Measurements from ENCODE around the gene HLA-B.
A peak's percentile ranks its signal among the peaks of the same experiment; 100 is the strongest.

The HLA-B gene

DNA sequence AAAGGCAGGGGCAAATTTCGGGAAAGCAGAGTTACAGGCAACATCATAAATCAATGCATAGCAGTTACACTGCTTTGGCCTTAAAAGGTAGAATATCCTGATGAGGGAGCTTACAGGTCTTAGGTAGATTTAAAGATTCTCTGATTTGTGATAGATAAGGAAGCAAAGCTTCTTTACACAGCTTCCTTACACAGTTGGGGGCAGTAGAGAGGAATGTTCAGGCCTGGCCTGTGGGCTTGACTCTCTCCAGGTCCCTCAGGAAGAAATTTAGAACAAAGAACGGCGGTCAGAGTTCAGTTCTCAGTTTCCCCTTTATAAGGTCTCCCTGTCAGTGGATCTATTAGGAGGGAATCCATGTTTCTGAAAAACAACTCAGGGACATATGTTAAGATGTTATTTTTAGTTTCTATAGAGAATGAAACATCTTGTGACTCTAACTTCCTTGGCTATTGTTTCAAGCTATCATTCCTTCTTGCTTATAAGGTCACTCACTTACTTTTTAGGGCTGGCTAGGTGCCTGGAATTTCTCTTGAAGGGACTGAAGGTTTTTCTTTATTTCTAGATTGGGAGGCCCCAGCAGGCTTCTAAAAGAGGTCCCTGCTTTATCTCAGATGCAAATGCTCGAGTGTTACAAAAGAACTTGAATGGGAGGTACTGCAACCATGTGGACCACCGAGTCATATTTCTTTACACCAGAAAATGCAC lies 11.8 kb downstream of the HLA-B start:
- TF ChIP-seq, protein P1, sequence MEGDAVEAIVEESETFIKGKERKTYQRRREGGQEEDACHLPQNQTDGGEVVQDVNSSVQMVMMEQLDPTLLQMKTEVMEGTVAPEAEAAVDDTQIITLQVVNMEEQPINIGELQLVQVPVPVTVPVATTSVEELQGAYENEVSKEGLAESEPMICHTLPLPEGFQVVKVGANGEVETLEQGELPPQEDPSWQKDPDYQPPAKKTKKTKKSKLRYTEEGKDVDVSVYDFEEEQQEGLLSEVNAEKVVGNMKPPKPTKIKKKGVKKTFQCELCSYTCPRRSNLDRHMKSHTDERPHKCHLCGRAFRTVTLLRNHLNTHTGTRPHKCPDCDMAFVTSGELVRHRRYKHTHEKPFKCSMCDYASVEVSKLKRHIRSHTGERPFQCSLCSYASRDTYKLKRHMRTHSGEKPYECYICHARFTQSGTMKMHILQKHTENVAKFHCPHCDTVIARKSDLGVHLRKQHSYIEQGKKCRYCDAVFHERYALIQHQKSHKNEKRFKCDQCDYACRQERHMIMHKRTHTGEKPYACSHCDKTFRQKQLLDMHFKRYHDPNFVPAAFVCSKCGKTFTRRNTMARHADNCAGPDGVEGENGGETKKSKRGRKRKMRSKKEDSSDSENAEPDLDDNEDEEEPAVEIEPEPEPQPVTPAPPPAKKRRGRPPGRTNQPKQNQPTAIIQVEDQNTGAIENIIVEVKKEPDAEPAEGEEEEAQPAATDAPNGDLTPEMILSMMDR (IDR thresholded peaks at IDR 0.05; ENCODE audit: insufficient read depth, low read depth, low read length, missing control alignments), result no peak
- DNase-seq (ENCODE audit: low read depth), result no peak
- no peak overlapping the region for H3K4me3 ChIP-seq (ENCODE audit: low read depth, low read length)

DNA sequence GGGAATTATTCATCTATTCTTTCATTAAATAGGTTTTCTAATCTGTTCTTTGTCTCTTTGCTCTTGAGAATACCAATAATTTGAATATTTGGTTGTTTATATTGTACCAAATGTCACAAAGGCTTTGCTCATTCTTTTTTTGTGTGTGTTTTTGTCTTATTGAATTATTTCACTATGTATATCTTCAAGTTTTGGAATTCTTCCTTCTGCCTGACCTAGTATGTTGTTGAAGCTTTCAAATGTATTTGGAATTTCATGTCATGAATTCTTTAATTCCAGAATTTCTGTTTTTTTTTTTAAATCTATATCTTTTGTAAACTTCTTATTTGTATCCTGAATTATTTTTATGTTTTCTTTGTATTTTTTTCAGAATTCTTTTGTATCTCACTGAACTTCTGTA lies 16.8 kb downstream of the HLA-B start:
- TF ChIP-seq, protein P1 (IDR thresholded peaks at IDR 0.05; ENCODE audit: insufficient read depth, low read depth, low read length, missing control alignments), result no peak
- no peak for DNase-seq (ENCODE audit: low read depth)

DNA sequence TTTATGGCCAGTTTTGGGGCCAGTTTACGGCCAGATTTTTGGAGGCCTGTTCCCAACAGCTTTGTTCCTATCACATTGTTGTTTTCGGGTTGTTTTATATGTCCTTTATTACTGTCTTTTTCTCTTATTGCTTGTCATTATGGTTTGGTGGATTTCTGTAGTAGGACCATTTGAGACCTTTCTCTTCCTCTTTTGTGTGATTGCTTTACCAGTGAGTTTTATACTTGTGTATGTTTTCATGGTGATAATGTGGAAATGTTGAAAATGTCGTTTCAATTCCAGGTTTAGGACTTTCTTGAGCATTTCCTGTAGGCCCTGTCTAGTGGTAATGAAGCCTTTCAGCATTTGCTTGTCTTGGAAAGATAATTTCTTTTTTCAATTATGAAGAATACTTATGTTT lies 17.8 kb downstream of the HLA-B start:
- peak; percentile 22 for DNase-seq (ENCODE audit: low read depth)
- TF ChIP-seq, protein P1 (IDR thresholded peaks at IDR 0.05; ENCODE audit: insufficient read depth, low read depth, low read length, missing control alignments), result no peak
- H3K4me3 ChIP-seq (ENCODE audit: low read depth, low read length), result no peak overlapping the region

More for the DNA sequence above, 16.8 kb downstream of the HLA-B start:
- H3K4me3 ChIP-seq (ENCODE audit: low read depth, low read length), result no peak overlapping the region

DNA sequence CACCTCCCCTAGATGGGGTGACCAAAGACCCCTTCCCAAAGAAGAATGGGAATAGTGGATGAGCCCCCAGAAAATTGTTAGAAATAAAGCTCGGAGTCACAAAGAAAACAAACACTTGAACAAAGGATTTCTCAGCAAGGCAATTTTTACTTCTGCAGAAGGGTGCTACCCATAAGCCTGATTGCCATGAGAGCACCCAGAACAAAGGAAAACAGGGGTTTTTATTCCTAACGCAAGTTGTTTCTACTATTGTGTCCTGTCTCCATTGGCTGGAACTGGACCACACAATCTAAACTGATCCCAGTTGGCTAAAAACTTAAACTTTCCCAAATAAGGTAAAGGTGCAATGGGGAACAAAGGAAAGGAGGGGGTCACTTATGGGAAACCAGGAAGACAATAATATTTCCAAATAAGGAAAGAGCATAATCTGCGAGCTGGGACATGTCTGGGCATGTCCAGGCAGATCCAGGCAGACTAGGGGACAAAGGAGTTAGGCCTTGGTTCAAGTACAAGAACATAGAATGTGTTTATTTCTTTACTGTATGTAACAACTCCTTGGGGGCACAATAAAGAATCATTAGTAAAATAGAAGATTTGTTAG lies 20.0 kb downstream of the HLA-B start:
- no peak overlapping the region for H3K4me3 ChIP-seq (ENCODE audit: low read depth, low read length)
- TF ChIP-seq, protein P1 (IDR thresholded peaks at IDR 0.05; ENCODE audit: insufficient read depth, low read depth, low read length, missing control alignments), result no peak
- DNase-seq (ENCODE audit: low read depth), result no peak

DNA sequence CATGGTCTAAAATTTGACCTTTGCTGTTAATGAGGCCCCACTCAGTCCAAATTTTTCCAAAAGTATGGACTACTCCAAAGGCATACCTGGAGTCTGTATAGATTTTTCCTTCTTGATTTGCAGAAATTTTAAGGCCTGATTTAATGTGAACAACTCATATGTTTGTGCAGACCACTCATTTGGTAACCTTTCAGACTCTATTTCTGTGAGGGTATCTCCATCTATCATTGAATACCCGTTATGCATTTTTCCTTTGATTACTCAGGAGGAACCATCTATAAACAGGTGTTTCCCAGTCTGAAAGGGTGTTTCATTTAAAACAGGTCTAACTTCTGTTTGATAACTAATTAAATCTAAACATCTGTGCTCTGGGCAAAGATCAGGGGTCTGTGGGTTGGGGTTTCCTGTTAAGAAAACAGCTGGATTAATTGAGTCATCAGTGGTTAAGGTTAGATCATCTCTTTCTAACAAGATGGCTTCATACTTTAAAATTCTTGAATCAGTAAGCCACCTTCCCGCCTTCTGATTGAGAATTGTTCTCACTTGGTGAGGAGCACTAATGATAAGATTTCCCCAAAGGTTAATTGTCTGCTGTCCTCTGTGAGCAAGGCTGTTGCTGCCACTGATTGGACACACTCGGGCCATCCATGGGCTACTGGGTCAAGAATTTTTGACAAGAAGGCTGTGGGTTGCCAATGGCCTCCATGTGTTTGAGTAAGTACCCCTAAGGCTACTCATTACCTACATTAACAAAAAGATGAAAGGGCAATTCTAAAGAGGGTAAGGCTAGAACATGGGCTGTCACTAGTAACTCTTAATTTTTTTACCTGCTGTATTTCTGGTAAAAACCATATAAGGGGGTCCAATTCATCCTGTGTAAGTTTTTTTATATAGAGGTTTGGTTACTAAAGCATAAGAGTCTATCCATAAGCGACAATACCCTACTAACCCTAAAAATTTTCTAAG lies 24.1 kb downstream of the HLA-B start:
- DNase-seq (ENCODE audit: low read depth), result peak; percentile 78
- H3K4me3 ChIP-seq (ENCODE audit: low read depth, low read length), result no peak overlapping the region
- TF ChIP-seq, protein P1 (IDR thresholded peaks at IDR 0.05; ENCODE audit: insufficient read depth, low read depth, low read length, missing control alignments), result no peak

DNA sequence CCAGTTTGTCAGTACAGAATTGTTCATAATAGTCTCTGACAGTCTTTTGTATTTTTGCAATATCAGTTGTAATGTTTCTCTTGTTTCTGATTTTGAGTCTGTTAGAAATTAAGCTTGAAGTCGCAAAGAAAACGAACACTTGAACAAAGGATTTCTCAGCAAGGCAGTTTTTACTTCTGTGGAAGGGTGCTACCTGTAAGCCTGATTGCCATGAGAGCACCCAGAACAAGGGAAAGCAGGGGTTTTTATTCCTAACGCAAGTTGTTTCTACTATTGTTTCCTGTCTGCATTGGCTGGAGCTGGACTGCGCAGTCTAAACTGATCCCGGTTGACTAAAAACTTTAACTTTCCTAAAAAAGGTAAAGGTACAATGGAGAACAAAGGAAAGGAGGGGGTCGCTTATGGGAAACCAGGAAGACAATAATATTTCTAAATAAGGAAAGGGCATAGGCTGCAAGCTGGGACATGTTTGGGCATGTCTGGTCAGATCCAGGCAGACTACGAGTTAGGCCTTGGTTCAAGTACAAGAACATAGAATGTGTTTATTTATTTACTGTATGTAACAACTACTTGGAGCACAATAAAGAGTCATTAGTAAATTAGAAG lies 28.5 kb downstream of the HLA-B start:
- H3K4me3 ChIP-seq (ENCODE audit: low read depth, low read length), result no peak overlapping the region
- no peak for DNase-seq (ENCODE audit: low read depth)
- TF ChIP-seq, protein P1 (IDR thresholded peaks at IDR 0.05; ENCODE audit: insufficient read depth, low read depth, low read length, missing control alignments), result no peak

Measured in GM12865 (cell line).